ENCODE measurements around the gene KCTD20.

Gene KCTD20

GRCh38 chr6:36499918-36500317 lies 57.1 kb downstream of the KCTD20 start:
- DNase-seq: no peak

- DNase-seq: no peak
Measured at GRCh38 chr6:36501686-36502085, 58.9 kb downstream of the KCTD20 start.

GRCh38 chr6:36504181-36504580 lies 61.4 kb downstream of the KCTD20 start:
- no peak for DNase-seq

- DNase-seq: no peak
Measured at GRCh38 chr6:36504982-36505381, 62.2 kb downstream of the KCTD20 start.

- DNase-seq: no peak
Measured at GRCh38 chr6:36505744-36506534, 63.1 kb downstream of the KCTD20 start.

GRCh38 chr6:36506611-36507010 lies 63.8 kb downstream of the KCTD20 start:
- no peak for DNase-seq

- DNase-seq: no peak
Measured at GRCh38 chr6:36508532-36508931, 65.7 kb downstream of the KCTD20 start.

- DNase-seq: no peak
Measured at GRCh38 chr6:36510365-36510764, 67.6 kb downstream of the KCTD20 start.

- no peak for DNase-seq
Measured at GRCh38 chr6:36514554-36515456, 72.0 kb downstream of the KCTD20 start.

- no peak for DNase-seq
Measured at GRCh38 chr6:36515844-36516243, 73.0 kb downstream of the KCTD20 start.

- no peak for DNase-seq
Measured at GRCh38 chr6:36516559-36516958, 73.8 kb downstream of the KCTD20 start.

GRCh38 chr6:36516988-36517387 lies 74.2 kb downstream of the KCTD20 start:
- DNase-seq: no peak

GRCh38 chr6:36517408-36517807 lies 74.6 kb downstream of the KCTD20 start:
- no peak for DNase-seq

GRCh38 chr6:36519352-36519751 lies 76.6 kb downstream of the KCTD20 start:
- DNase-seq: no peak

- no peak for DNase-seq
Measured at GRCh38 chr6:36523451-36523850, 80.7 kb downstream of the KCTD20 start.

- DNase-seq: no peak
Measured at GRCh38 chr6:36523936-36524499, 81.2 kb downstream of the KCTD20 start.

GRCh38 chr6:36524871-36525270 lies 82.1 kb downstream of the KCTD20 start:
- DNase-seq: no peak

- no peak for DNase-seq
Measured at GRCh38 chr6:36525346-36525745, 82.5 kb downstream of the KCTD20 start.

GRCh38 chr6:36526066-36526465 lies 83.3 kb downstream of the KCTD20 start:
- no peak for DNase-seq

GRCh38 chr6:36533321-36533720 lies 90.5 kb downstream of the KCTD20 start:
- no peak for DNase-seq

GRCh38 chr6:36536873-36537547 lies 94.2 kb downstream of the KCTD20 start:
- DNase-seq: no peak

GRCh38 chr6:36539814-36540568 lies 97.2 kb downstream of the KCTD20 start:
- no peak for DNase-seq

Measured in CD4-positive, alpha-beta T cell treated with Interleukin-6 for 4 hours (primary cell).